ENCODE results near the gene SND1.

SND1 gene

DNA sequence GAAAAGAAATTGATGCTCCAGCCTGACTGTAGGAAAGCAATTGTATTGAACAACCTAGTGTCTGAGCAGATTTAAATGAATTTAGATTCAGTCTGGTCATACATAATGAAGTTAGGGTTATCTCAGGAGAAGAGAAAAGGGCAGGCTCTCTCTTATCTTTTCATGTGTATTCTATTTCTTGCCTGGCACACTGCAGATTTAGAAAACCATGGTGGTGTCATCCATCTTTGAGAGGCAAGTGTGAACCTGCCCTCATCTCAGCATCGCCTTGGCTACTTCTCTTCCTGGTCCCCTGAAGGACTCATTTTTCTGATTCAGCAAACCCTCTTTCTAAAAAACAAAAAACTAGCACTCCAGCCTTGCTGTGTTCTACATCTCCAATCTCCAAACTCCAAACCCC is 241.6 kb downstream of the SND1 start:
- TF ChIP-seq, protein P1, sequence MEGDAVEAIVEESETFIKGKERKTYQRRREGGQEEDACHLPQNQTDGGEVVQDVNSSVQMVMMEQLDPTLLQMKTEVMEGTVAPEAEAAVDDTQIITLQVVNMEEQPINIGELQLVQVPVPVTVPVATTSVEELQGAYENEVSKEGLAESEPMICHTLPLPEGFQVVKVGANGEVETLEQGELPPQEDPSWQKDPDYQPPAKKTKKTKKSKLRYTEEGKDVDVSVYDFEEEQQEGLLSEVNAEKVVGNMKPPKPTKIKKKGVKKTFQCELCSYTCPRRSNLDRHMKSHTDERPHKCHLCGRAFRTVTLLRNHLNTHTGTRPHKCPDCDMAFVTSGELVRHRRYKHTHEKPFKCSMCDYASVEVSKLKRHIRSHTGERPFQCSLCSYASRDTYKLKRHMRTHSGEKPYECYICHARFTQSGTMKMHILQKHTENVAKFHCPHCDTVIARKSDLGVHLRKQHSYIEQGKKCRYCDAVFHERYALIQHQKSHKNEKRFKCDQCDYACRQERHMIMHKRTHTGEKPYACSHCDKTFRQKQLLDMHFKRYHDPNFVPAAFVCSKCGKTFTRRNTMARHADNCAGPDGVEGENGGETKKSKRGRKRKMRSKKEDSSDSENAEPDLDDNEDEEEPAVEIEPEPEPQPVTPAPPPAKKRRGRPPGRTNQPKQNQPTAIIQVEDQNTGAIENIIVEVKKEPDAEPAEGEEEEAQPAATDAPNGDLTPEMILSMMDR (IDR thresholded peaks at IDR 0.05; ENCODE audit: low read depth, low read length) = no peak
- H3K4me3 ChIP-seq (ENCODE audit: low read depth, low read length) = no peak overlapping the region

- H3K4me3 ChIP-seq (ENCODE audit: low read depth, low read length) = no peak overlapping the region
- TF ChIP-seq, protein P1 (IDR thresholded peaks at IDR 0.05; ENCODE audit: low read depth, low read length) = no peak
These were observed 242.6 kb downstream of the SND1 start for GRCh38 chr7:127894588-127894987.

DNA sequence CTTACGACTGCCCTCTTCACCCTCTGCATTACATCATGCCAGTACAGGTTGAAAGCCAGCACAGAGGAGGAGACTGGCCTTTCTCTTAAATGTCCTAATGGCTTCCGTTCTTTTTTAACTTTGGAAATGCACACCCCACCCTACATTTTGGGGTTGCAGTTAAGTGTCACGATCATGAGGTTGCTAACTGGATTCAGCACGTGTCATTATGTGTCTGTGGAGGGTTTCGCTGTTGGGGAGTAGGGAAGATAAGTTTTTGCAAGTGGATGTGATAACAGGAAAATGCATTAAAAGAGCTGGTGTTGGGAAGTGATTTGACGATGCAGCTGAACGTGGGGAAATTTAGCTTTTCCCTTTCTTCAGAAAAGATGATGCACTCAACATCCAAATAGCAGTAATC is 243.4 kb downstream of the SND1 start:
- TF ChIP-seq, protein P1 (IDR thresholded peaks at IDR 0.05; ENCODE audit: low read depth, low read length) = no peak
- no peak overlapping the region for H3K4me3 ChIP-seq (ENCODE audit: low read depth, low read length)

- no peak overlapping the region for H3K4me3 ChIP-seq (ENCODE audit: low read depth, low read length)
- TF ChIP-seq, protein P1 (IDR thresholded peaks at IDR 0.05; ENCODE audit: low read depth, low read length) = no peak
These were observed 243.9 kb downstream of the SND1 start for GRCh38 chr7:127895814-127896280.

GRCh38 chr7:127896659-127897058 is 244.7 kb downstream of the SND1 start:
- TF ChIP-seq, protein P1 (IDR thresholded peaks at IDR 0.05; ENCODE audit: low read depth, low read length) = no peak
- no peak overlapping the region for H3K4me3 ChIP-seq (ENCODE audit: low read depth, low read length)

DNA sequence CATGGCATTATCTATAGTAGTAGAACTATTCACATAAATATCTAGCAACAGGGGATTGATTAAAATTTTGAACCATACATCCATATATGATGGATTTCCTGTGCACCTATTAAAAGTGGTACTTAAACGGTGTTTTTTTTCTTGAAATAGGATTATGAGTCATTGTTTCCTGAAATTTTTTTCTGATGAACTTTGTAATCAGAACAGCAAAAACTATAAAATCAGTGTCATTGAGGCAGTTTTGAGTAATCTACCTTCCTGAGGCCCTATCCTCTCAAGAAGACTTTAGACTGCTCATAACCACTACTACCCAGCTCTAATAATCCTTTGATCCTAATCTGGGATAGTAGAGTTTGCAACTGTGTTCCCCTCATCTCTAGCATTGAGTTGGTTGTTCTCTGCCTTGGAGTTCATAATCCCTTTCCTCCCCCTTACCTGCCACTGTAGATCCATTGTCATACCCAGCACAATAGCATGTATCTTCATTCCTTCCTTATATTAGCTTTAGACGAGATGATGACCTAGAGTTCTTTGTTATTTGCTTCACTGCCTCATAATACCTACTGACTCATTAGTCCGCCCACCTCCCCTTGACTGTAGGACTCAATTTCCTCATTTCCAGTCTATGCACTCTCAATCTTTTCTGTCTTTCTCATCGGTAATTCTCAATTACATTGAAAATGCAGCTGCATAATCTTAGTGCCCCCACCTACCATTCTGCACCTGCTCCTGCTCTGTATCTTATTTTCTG is 245.9 kb downstream of the SND1 start:
- H3K4me3 ChIP-seq (ENCODE audit: low read depth, low read length) = no peak overlapping the region
- TF ChIP-seq, protein P1 (IDR thresholded peaks at IDR 0.05; ENCODE audit: low read depth, low read length) = no peak

DNA sequence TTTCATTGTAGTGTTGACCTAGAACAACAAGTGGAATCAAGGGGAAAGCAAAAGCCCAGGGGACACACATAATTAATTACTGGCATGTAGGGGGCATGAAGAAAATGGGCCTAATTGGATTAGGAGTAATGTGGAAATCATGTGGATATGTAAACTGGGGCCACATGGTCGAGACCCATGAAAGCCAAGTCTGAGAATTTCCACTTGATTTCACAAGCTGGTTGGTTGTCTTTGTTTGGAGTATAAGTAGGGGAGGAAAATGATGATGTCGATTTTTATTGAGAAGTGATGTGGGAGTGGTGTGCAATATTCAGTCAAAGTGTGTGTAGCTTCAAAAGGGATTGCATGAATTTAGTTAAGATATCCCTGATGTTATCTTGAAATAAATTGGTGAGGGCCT is 247.4 kb downstream of the SND1 start:
- H3K4me3 ChIP-seq (ENCODE audit: low read depth, low read length) = no peak overlapping the region
- TF ChIP-seq, protein P1 (IDR thresholded peaks at IDR 0.05; ENCODE audit: low read depth, low read length) = no peak
